ENCODE results near the gene FANCM. TPM values are rescaled to one million over a fixed set of nuclear protein-coding genes. Genes with fewer than 3 reads are reported as not detected.

FANCM gene
- total and polyA plus RNA-seq, 2 experiments from 2014 or later: 5.6 to 12.4 TPM

- no peak overlapping the region for H3K27ac ChIP-seq
- peak; percentile 11 for TF ChIP-seq CTCF (IDR thresholded peaks at IDR 0.05; ENCODE audit: low read depth, low read length)
- no peak overlapping the region for H3K4me3 ChIP-seq
- H3K9me3 ChIP-seq (ENCODE audit: low read depth): no peaks in the 10 kb centered on the region
- no peaks in the 10 kb centered on the region for H3K4me1 ChIP-seq (ENCODE audit: low read depth)
- H3K27me3 ChIP-seq: no peaks in the 10 kb centered on the region
- peak in 1 of 2 donors; percentile 32 for DNase-seq (ENCODE audit: low read depth in 1 of 2, low spot score in 1 of 2)
- H3K36me3 ChIP-seq: peaks cover 3% of the 10 kb centered on the region
These were observed 20.3 kb downstream of the FANCM start for GRCh38 chr14:45156067-45156466.

GRCh38 chr14:45169906-45170305 is 34.2 kb downstream of the FANCM start:
- TF ChIP-seq CTCF (IDR thresholded peaks at IDR 0.05; ENCODE audit: low read depth, low read length): no peak
- H3K27me3 ChIP-seq: no peaks in the 10 kb centered on the region
- H3K36me3 ChIP-seq: peaks cover 12% of the 10 kb centered on the region
- H3K4me3 ChIP-seq: no peak overlapping the region
- H3K9me3 ChIP-seq (ENCODE audit: low read depth): no peaks in the 10 kb centered on the region
- DNase-seq (ENCODE audit: low read depth in 1 of 2, low spot score in 1 of 2): no peak
- H3K27ac ChIP-seq: no peak overlapping the region
- H3K4me1 ChIP-seq (ENCODE audit: low read depth): no peaks in the 10 kb centered on the region

- Histone ChIP-seq H3K27ac (no peak overlapping the region), H3K4me3 (no peak overlapping the region), H3K4me1 (ENCODE audit: low read depth) (no peaks in the 10 kb centered on the region), H3K27me3 (no peaks in the 10 kb centered on the region), H3K36me3 (peaks cover 7% of the 10 kb centered on the region), H3K9me3 (ENCODE audit: low read depth) (no peaks in the 10 kb centered on the region)
- peak in 1 of 2 donors; percentile 95 for DNase-seq (ENCODE audit: low read depth in 1 of 2, low spot score in 1 of 2)
- no peak for TF ChIP-seq CTCF (IDR thresholded peaks at IDR 0.05; ENCODE audit: low read depth, low read length)
These were observed 41.3 kb downstream of the FANCM start for GRCh38 chr14:45177076-45177475.

- no peaks in the 10 kb centered on the region for H3K27me3 ChIP-seq
- no peaks in the 10 kb centered on the region for H3K4me1 ChIP-seq (ENCODE audit: low read depth)
- no peaks in the 10 kb centered on the region for H3K9me3 ChIP-seq (ENCODE audit: low read depth)
- H3K4me3 ChIP-seq: no peak overlapping the region
- TF ChIP-seq CTCF (IDR thresholded peaks at IDR 0.05; ENCODE audit: low read depth, low read length): no peak
- no peak for DNase-seq (ENCODE audit: low read depth in 1 of 2, low spot score in 1 of 2)
- H3K36me3 ChIP-seq: peaks cover 6% of the 10 kb centered on the region
- H3K27ac ChIP-seq: no peak overlapping the region
These were observed 45.6 kb downstream of the FANCM start for GRCh38 chr14:45181329-45181728.

- Histone ChIP-seq H3K4me1 (ENCODE audit: low read depth) (no peaks in the 10 kb centered on the region), H3K9me3 (ENCODE audit: low read depth) (no peaks in the 10 kb centered on the region), H3K36me3 (peaks cover 6% of the 10 kb centered on the region), H3K27me3 (no peaks in the 10 kb centered on the region), H3K27ac (no peak overlapping the region), H3K4me3 (no peak overlapping the region)
- no peak for TF ChIP-seq CTCF (IDR thresholded peaks at IDR 0.05; ENCODE audit: low read depth, low read length)
- no peak for DNase-seq (ENCODE audit: low read depth in 1 of 2, low spot score in 1 of 2)
These were observed 46.1 kb downstream of the FANCM start for GRCh38 chr14:45181806-45182205.
